Prostate gland (tissue), 2 donors: ENCODE results near the gene PRR20D.
"Not testable (repeated sequence)": the region's sequence is repeated elsewhere in the genome, so short reads cannot be mapped to it uniquely, and the experiment has no call there.

Experiments used
- POLR2A ChIP-seq: fragments of 450-650 bp; IDR thresholded peaks from one replicate; pipeline ENCODE4 v1.6.1; 2016; ENCODE audit warnings: antibody characterized with exemption, mild to moderate bottlenecking
- POLR2AphosphoS5 ChIP-seq: sonication (generic); formaldehyde crosslinking; IDR thresholded peaks from one replicate; pipeline ENCODE4 v1.6.1; 2017; ENCODE audit warnings: antibody characterized with exemption
- TF ChIP-seq, protein P1 (sequence below), 4 experiments: fragments of 200-600 bp in 2 of 4; fragments of 450-650 bp in 2 of 4; sonication (generic) in 2 of 4; IDR thresholded peaks; 1 replicate in 3 of 4; 2 replicates in 1 of 4; pipeline ENCODE4 v1.5.1; 2016 to 2019; ENCODE audit warnings: antibody characterized with exemption in 4 of 4, mild to moderate bottlenecking in 2 of 4, moderate library complexity in 2 of 4

DNA sequence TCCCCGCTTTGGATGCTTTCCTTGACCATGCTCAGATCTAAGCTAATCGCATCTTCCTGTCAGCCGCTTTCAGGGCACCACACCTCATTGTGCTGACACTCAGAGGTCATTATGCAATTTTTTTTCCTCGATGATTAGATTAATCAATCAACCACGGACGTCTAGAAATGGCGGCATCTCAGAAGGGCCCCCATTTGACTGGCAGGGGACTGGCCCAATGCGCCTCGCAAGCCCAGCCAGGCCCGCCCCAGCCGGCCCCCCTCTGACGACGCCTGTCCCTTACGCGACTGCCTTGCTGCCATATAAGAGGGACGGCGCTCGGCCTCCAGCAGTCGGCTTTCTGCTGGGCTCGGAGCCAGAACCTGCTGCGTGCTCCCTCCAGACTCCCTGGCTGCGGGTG, 6.5 kb downstream of the PRR20D start, which contains the start of gene PRR20E:
- TF ChIP-seq, protein P1, sequence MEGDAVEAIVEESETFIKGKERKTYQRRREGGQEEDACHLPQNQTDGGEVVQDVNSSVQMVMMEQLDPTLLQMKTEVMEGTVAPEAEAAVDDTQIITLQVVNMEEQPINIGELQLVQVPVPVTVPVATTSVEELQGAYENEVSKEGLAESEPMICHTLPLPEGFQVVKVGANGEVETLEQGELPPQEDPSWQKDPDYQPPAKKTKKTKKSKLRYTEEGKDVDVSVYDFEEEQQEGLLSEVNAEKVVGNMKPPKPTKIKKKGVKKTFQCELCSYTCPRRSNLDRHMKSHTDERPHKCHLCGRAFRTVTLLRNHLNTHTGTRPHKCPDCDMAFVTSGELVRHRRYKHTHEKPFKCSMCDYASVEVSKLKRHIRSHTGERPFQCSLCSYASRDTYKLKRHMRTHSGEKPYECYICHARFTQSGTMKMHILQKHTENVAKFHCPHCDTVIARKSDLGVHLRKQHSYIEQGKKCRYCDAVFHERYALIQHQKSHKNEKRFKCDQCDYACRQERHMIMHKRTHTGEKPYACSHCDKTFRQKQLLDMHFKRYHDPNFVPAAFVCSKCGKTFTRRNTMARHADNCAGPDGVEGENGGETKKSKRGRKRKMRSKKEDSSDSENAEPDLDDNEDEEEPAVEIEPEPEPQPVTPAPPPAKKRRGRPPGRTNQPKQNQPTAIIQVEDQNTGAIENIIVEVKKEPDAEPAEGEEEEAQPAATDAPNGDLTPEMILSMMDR (IDR thresholded peaks at IDR 0.05): not testable (repeated sequence)
- not testable (repeated sequence) for TF ChIP-seq POLR2A, POLR2AphosphoS5
